ENCODE results near the gene ZDHHC15.
A peak's percentile ranks its signal among the peaks of the same experiment; 100 is the strongest.
"Not testable (repeated sequence)": the region's sequence is repeated elsewhere in the genome, so short reads cannot be mapped to it uniquely, and the experiment has no call there.

The ZDHHC15 gene

GRCh38 chrX:75421688-75422230 lies 101.1 kb downstream of the ZDHHC15 start:
- no peak for TF ChIP-seq CTCF (IDR thresholded peaks at IDR 0.05; ENCODE audit: low read depth, low read length)
- H3K4me3 ChIP-seq (replicated peaks in 1 of 2; ENCODE audit: low read depth in 2 of 2, low read length in 2 of 2): no peak overlapping the region
- DNase-seq (ENCODE audit: low read depth in 2 of 2): no peak

GRCh38 chrX:75407153-75407552 lies 115.7 kb downstream of the ZDHHC15 start:
- not testable (repeated sequence) for H3K4me3 ChIP-seq (replicated peaks in 1 of 2; ENCODE audit: low read depth in 2 of 2, low read length in 2 of 2); DNase-seq (ENCODE audit: low read depth in 2 of 2)

- no peak overlapping the region for H3K4me3 ChIP-seq (replicated peaks in 1 of 2; ENCODE audit: low read depth in 2 of 2, low read length in 2 of 2)
- no peak for DNase-seq (ENCODE audit: low read depth in 2 of 2)
- no peak for TF ChIP-seq CTCF (IDR thresholded peaks at IDR 0.05; ENCODE audit: low read depth, low read length)
Observed at GRCh38 chrX:75390470-75390869, 132.4 kb downstream of the ZDHHC15 start.

- no peak for TF ChIP-seq CTCF (IDR thresholded peaks at IDR 0.05; ENCODE audit: low read depth, low read length)
Observed at GRCh38 chrX:75369721-75370120, 153.1 kb downstream of the ZDHHC15 start.

GRCh38 chrX:75366861-75367260 lies 156.0 kb downstream of the ZDHHC15 start:
- H3K4me3 ChIP-seq (replicated peaks in 1 of 2; ENCODE audit: low read depth in 2 of 2, low read length in 2 of 2): no peak overlapping the region
- DNase-seq (ENCODE audit: low read depth in 2 of 2): no peak
- no peak for TF ChIP-seq CTCF (IDR thresholded peaks at IDR 0.05; ENCODE audit: low read depth, low read length)

More at GRCh38 chrX:75369721-75370120, 153.1 kb downstream of the ZDHHC15 start:
- DNase-seq (ENCODE audit: low read depth in 2 of 2): no peak
- no peak overlapping the region for H3K4me3 ChIP-seq (replicated peaks in 1 of 2; ENCODE audit: low read depth in 2 of 2, low read length in 2 of 2)

GRCh38 chrX:75365243-75365975 lies 157.4 kb downstream of the ZDHHC15 start:
- H3K4me3 ChIP-seq (replicated peaks in 1 of 2; ENCODE audit: low read depth in 2 of 2, low read length in 2 of 2): no peak overlapping the region
- no peak for TF ChIP-seq CTCF (IDR thresholded peaks at IDR 0.05; ENCODE audit: low read depth, low read length)
- peak in 1 of 2 donors; percentile 1 for DNase-seq (ENCODE audit: low read depth in 2 of 2)

GRCh38 chrX:75361788-75362187 lies 161.0 kb downstream of the ZDHHC15 start:
- TF ChIP-seq CTCF (IDR thresholded peaks at IDR 0.05; ENCODE audit: low read depth, low read length): no peak
- H3K4me3 ChIP-seq (replicated peaks in 1 of 2; ENCODE audit: low read depth in 2 of 2, low read length in 2 of 2): no peak overlapping the region
- no peak for DNase-seq (ENCODE audit: low read depth in 2 of 2)

GRCh38 chrX:75348601-75349000 lies 174.2 kb downstream of the ZDHHC15 start:
- not testable (repeated sequence) for H3K4me3 ChIP-seq (replicated peaks in 1 of 2; ENCODE audit: low read depth in 2 of 2, low read length in 2 of 2)

More at GRCh38 chrX:75348601-75349000, 174.2 kb downstream of the ZDHHC15 start:
- DNase-seq (ENCODE audit: low read depth in 2 of 2): not testable (repeated sequence)
